GM12875 (cell line): ENCODE data around the gene ARL14EPL.

Experiments
- H3K4me3 ChIP-seq: one replicate; pipeline ENCODE4 v1.5.1; 2011; ENCODE audit warnings: low read depth, low read length, control low read depth
- CTCF ChIP-seq: IDR thresholded peaks from 2 replicates; pipeline ENCODE4 v1.5.1; 2011; ENCODE audit warnings: low read depth, mild to moderate bottlenecking, control low read depth, inconsistent platforms, low read length, moderate library complexity, borderline replicate concordance; ENCODE audit not compliant: insufficient read depth

Gene ARL14EPL

DNA sequence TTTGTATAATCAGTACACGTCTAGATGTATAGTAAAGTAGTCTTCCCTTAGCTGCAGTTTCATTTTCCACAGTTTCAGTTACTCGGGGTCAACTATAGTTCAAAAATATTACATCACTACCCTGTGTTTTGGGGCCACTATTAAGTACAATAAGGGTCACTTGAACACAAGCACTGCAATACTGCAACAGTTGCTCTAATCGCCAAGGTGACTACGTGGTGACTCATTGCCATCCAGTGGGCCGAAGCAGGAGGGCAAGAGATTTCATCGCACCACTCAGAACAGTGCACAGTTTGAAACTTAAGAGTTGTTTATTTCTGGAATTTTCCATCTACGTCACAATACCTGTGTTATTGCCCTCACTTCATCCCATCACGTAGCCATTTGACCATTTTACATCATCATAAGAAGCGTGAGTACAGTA, at the start of gene ARL14EPL:
Gene ARL14EPL (plus strand): TSS at position 379 of the 424 bp plus-strand sequence. CDS start 18,994 bp downstream, outside the sequence.
- H3K4me3 ChIP-seq = no peak within 1 kb of the TSS
- TF ChIP-seq CTCF = no peak; the same call in 1 of the 2 replicates

GRCh38 chr5:115983519-115983918, 48.8 kb upstream of the ARL14EPL start:
- H3K4me3 ChIP-seq = no peak overlapping the region
- no peak for TF ChIP-seq CTCF

GRCh38 chr5:115985802-115986757, 46.2 kb upstream of the ARL14EPL start:
- H3K4me3 ChIP-seq = no peak overlapping the region
- no peak for TF ChIP-seq CTCF

- TF ChIP-seq CTCF = no peak
- H3K4me3 ChIP-seq = no peak overlapping the region
Measured at GRCh38 chr5:115988002-115988401, 44.3 kb upstream of the ARL14EPL start.

GRCh38 chr5:115992848-115993350, 39.4 kb upstream of the ARL14EPL start:
- no peak overlapping the region for H3K4me3 ChIP-seq
- TF ChIP-seq CTCF = no peak

DNA sequence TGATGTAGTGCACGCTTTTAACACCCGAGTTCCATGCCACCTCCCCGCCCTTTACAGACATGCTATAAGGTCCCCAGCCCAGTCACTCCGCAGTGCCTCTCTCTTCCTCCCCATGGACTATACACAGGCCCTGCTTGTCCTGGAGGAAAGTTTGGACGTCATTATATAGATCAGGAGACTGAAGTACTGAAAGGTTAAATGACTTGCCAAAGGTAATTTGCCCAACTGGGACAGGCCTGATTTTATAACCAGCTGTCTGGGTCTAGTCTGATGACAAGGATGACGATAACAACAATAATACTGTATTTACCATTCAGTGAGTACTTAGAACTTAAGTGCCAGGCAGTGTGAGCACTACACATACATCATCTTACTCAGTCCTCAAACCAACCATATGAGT, 36.9 kb upstream of the ARL14EPL start:
- H3K4me3 ChIP-seq = no peak overlapping the region
- no peak for TF ChIP-seq CTCF
